Measurements from ENCODE around the gene CLDND2.
A peak's percentile ranks its signal among the peaks of the same experiment; 100 is the strongest.

The CLDND2 gene

DNA sequence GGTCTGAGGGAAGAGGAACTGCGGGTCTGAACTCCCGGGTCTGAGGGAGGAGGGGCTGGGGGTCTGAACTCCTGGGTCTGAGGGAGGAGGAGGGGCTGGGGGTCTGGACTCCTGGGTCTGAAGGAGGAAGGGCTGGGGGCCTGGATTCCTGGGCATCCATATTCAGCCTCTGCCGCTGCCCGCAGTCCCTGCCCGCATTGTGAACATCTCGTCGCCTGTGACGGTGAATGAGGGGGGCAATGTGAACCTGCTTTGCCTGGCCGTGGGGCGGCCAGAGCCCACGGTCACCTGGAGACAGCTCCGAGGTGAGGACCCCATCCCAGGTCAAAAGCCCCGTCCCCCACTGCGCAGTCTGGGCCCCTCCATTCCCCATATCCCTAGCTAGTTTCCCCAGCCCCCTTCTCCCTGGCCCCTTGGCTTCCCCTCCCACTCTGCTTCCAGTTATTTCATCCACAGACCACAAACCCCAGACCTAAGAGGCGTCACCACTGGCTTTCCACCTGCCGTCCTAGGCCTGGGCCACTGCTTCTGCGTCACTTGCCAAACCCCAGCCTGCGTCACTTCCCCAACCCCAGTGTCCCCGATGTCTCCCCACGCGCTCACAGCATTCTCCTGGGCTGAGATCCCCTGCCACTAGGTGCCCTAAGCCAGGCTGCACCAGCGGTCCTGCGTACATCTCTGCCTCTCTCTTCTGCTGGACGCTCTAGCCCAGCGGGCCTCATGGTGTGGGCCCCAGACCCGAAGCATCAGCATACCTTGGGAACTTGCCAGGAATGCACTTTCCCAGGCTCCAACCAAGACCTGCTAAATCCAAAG lies 43.4 kb downstream of the CLDND2 start:
- DNase-seq (ENCODE audit: insufficient read length, low spot score) (no peak), FAIRE-seq (no peak)
- no peak for TF ChIP-seq POLR2A (IDR thresholded peaks at IDR 0.05; ENCODE audit: low read depth, low read length)

DNA sequence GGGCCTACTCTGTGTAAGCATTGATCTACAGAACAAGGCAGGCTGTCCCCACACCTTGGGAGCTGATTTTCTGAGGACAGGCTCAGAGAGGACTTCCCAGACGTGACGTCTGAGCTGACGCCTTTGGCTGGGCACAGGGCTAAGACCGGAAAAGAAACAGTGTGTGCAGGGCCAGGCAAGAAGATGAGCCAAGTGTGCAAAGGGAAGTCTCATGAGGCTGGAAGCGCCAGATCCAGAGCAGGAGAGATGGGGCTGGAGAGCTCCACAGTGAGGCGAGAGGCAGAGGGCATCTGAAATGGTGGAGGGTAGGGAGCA lies 44.7 kb downstream of the CLDND2 start:
- FAIRE-seq (no peak), DNase-seq (ENCODE audit: insufficient read length, low spot score) (no peak)
- TF ChIP-seq POLR2A (IDR thresholded peaks at IDR 0.05; ENCODE audit: low read depth, low read length): no peak

DNA sequence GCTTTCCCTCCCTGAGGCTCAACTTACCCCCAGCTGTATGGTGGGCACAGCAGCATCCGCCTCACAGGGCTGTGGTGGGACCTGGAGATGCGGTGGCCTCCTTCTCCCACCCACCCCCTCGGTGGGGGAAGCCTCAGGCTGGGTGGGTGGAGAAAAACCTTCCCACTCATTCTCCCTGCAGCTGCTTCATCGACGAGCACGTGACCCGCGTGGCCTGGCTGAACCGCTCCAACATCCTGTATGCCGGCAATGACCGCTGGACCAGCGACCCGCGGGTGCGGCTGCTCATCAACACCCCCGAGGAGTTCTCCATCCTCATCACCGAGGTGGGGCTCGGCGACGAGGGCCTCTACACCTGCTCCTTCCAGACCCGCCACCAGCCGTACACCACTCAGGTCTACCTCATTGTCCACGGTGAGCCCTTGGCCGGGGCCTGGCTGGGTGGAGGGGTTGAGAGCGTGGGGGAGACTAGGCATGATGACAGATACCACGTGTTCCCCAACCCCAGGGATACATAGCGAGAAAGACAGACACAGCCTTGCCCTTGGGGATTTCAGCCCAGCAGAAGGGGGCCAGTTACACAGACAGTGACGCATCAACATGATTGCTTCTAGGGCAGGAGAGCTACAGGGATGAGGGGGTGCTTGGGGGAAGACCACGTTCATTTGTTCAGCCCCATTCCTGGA lies 45.2 kb downstream of the CLDND2 start:
- DNase-seq (ENCODE audit: insufficient read length, low spot score): no peak
- no peak for FAIRE-seq
- no peak for TF ChIP-seq POLR2A (IDR thresholded peaks at IDR 0.05; ENCODE audit: low read depth, low read length)

DNA sequence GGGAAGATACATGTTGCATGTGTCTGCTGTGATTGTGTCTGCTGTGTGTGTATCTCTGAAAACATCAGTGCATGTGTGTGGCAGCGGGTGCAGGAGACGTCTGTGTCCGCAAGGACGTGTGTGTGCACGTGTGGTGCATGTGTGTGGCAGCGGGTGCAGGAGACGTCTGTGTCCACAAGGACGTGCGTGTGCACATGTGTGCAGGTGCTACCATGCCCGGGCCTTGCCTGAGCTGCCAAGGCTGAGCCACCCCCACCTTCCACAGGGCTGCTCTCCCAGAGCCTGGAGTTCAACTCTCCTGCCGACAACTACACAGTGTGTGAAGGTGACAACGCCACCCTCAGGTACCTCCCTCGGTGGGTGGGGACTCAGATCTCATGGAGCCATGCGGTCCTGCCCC lies 47.0 kb downstream of the CLDND2 start:
- DNase-seq (ENCODE audit: insufficient read length, low spot score): no peak
- no peak for FAIRE-seq
- no peak for TF ChIP-seq POLR2A (IDR thresholded peaks at IDR 0.05; ENCODE audit: low read depth, low read length)

DNA sequence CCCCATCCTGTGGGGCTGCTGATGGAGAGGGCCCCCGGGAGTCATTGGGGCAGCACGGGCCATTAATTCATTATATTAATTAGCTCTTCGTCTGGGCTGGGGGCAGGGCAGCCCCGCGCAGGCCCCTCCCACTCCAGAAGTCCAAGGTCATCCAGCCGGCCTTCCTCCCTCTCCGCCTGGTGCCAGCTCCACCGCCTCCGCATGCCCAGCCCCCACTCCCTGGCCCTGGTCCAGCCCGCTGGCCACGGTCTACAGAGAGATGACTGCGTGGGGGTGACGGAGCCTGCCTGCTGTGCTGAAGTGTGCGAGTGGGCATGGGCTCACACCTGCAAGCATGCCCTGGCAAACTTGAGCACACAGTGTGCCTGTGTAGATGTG lies 48.5 kb downstream of the CLDND2 start:
- FAIRE-seq: no peak
- DNase-seq (ENCODE audit: insufficient read length, low spot score): no peak
- no peak for TF ChIP-seq POLR2A (IDR thresholded peaks at IDR 0.05; ENCODE audit: low read depth, low read length)

DNA sequence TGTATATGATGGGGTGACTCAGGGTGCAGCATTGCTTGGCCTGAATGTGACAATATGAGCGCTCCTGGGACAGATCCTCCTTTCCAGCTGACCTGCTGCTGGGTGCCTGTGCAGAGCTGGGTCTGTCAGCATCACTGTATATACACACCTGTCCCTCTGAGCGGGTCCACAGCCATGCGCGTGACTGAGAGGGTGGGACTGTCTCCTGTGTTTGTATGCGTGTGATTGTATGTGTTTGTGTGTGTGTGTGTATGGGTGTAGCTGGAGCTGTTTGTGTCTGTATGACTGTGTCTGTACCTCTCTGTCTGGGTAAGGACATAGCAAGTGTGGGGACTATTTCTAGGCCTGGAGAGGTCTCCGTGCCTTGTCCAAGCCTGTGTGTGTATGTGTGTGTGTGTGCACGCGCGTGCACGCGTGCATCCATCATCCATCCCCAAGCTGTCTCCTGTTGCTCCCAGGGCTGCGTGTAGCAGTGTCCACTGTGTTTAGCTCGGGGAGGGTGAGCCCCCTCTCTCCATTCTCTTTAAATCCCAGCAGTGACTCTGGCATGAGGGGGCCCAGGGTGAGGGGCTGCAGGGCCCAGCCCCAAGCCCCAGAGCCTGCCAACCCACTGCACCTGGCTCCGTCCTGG lies 49.0 kb downstream of the CLDND2 start:
- no peak for TF ChIP-seq POLR2A (IDR thresholded peaks at IDR 0.05; ENCODE audit: low read depth, low read length)
- FAIRE-seq: no peak
- DNase-seq (ENCODE audit: insufficient read length, low spot score): no peak

DNA sequence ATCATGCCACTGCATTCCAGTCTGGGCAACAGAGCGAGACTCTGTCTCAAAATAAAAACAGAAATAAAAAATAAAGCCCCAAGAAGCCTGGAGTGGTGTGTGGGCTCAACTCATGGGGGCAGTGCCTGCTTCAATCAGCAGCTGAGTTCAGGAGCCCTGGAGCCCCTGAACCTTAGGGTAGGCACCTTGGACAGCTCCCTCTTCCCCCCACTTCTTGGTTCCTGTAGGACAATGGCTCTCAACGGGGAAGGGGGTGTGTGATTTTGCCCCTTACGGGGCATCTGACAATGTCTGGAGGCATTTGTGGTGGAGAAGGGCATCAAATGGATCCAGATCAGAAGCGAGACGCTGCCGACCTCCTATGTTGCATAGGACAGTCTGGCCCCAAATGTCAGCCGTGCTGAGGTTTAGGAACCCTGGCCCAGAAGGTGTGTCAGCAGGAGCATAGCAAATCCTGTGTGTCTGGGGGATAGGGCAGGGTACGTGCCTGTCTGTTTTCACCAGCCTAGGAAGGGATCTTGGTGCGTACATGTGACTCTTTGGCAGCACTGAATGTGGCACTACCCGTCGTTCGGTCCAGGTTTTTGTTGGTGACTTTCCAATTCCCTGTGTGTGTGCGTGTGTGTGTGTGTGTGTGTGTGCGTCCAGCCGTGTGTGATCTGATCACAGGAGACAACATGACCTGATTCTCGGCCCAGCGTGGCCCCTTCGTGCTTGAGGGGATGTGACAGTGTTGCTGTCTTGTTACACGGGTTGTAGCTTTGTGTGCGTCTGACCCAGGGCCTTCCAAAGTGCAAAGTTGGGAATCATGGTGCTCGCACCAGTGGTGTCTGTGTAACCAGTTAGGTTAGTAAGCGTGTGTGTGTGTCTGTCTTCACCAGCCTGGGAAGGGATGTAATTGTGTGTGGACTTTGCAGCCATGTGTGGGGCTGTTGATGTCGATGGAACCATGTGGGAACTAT lies 49.8 kb downstream of the CLDND2 start:
- DNase-seq (ENCODE audit: insufficient read length, low spot score): no peak
- no peak for FAIRE-seq
- no peak for TF ChIP-seq POLR2A (IDR thresholded peaks at IDR 0.05; ENCODE audit: low read depth, low read length)

DNA sequence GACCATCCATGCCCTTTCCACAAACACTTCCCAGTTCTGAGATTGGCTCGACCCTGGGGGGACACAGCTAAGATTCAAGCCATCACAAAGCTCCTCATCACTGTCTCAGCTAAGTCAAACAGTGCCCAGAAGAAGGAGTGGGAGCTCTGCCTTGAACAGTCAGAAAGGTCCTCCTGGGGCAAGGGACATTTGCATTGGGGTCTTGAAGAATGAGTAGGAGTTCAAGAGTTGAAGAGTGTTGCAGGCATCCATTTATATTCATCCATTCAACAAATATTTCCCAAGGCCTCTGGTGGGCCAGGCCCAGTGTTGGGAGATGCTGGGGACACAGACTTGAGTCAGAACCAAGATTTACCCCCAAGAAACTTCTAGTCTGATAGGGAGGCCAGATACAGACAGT lies 50.8 kb downstream of the CLDND2 start:
- FAIRE-seq: no peak
- TF ChIP-seq POLR2A (IDR thresholded peaks at IDR 0.05; ENCODE audit: low read depth, low read length): no peak

DNA sequence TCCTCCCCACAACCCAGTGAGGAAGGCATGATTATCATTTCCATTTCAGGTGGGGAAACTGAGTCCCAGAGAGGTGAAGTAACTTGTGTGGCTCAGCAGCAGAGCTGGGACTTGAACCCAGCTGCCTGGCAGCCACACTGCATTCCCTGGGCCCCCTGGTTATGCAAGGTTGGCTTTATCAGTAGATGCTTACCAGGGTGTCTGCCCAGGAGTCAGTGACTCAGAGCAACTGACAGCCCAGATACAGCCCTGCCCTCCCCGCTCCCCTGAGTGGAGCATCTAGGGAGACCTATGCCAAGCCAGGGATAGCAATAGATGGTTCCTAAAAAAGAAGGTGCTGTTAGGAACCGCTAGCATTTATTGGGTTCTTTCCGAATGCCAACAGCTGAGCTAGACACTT lies 51.4 kb downstream of the CLDND2 start:
- FAIRE-seq: no peak

More for the DNA sequence above, 50.8 kb downstream of the CLDND2 start:
- no peak for DNase-seq (ENCODE audit: insufficient read length, low spot score)

More for the DNA sequence above, 51.4 kb downstream of the CLDND2 start:
- DNase-seq (ENCODE audit: insufficient read length, low spot score): peak; percentile 45
- TF ChIP-seq POLR2A (IDR thresholded peaks at IDR 0.05; ENCODE audit: low read depth, low read length): no peak
